Mesenchymal stem cell (in vitro differentiated cells and primary cell): ENCODE results near the gene FAM222A.

Experiments used
- DNase-seq: peaks from one replicate; pipeline ENCODE4 v3.0.0-alpha.2; 2013
- H2AFZ ChIP-seq: one replicate; pipeline ENCODE4 v1.6.1; 2013; ENCODE audit warnings: low read depth, mild to moderate bottlenecking, control low read depth, inconsistent platforms, low read length, moderate library complexity
- H2AK5ac ChIP-seq: 2 replicates; pipeline ENCODE4 v1.6.1; 2013; ENCODE audit warnings: low read length, moderate library complexity, mild to moderate bottlenecking, inconsistent platforms; ENCODE audit not compliant: severe bottlenecking
- H2BK120ac ChIP-seq: one replicate; pipeline ENCODE4 v1.6.1; 2013; ENCODE audit warnings: low read depth, mild to moderate bottlenecking, inconsistent platforms, low read length, moderate library complexity
- H2BK12ac ChIP-seq, 2 experiments: one replicate each; pipeline ENCODE4 v1.6.1; 2013; ENCODE audit warnings: inconsistent platforms in 2 of 2, low read length in 2 of 2, mild to moderate bottlenecking in 2 of 2, moderate library complexity in 2 of 2, control low read depth in 1 of 2
- H2BK15ac ChIP-seq: one replicate; pipeline ENCODE4 v1.6.1; 2013; ENCODE audit warnings: mild to moderate bottlenecking, low read depth, inconsistent platforms; ENCODE audit not compliant: poor library complexity, severe bottlenecking
- H2BK5ac ChIP-seq: 2 replicates; pipeline ENCODE4 v1.6.1; 2013; ENCODE audit warnings: low read depth, mild to moderate bottlenecking, low read length, control low read depth, inconsistent platforms; ENCODE audit not compliant: poor library complexity, severe bottlenecking
- H3K14ac ChIP-seq, 2 experiments: one replicate each; pipeline ENCODE4 v1.6.1; 2013; ENCODE audit warnings: inconsistent platforms in 2 of 2, low read length in 2 of 2, control low read depth in 1 of 2, mild to moderate bottlenecking in 1 of 2, moderate library complexity in 1 of 2
- H3K18ac ChIP-seq, 2 experiments: one replicate each; pipeline ENCODE4 v1.6.1; 2013; ENCODE audit warnings: inconsistent platforms in 2 of 2, low read length in 2 of 2, control low read depth in 1 of 2, low read depth in 1 of 2, mild to moderate bottlenecking in 1 of 2
- H3K23ac ChIP-seq, 2 experiments: one replicate each; pipeline ENCODE4 v1.6.1; 2013; ENCODE audit warnings: inconsistent platforms in 2 of 2, low read length in 2 of 2, mild to moderate bottlenecking in 2 of 2, moderate library complexity in 2 of 2, control low read depth in 1 of 2
- H3K27ac ChIP-seq: 2 replicates; pipeline ENCODE4 v1.5.1; 2013; ENCODE audit warnings: mild to moderate bottlenecking, moderate library complexity, low read length, control low read depth, inconsistent platforms; ENCODE audit not compliant: poor library complexity, severe bottlenecking
- H3K27me3 ChIP-seq, 2 experiments: 2 replicates each; pipeline versions ENCODE4 v1.6.1 to v1.7.0; 2013; ENCODE audit warnings: low read length in 2 of 2, mild to moderate bottlenecking in 2 of 2, moderate library complexity in 2 of 2, control low read depth in 1 of 2, inconsistent platforms in 1 of 2; ENCODE audit not compliant: control insufficient read depth in 1 of 2, insufficient read depth in 1 of 2
- H3K36me3 ChIP-seq, 2 experiments: 2 replicates each; pipeline versions ENCODE4 v1.6.1 to v1.7.0; 2013; ENCODE audit warnings: low read length in 2 of 2, control low read depth in 1 of 2, inconsistent platforms in 1 of 2, low read depth in 1 of 2, mild to moderate bottlenecking in 1 of 2; ENCODE audit not compliant: insufficient read depth in 2 of 2, control insufficient read depth in 1 of 2
- H3K4ac ChIP-seq, 2 experiments: one replicate each; pipeline ENCODE4 v1.6.1; 2013; ENCODE audit warnings: inconsistent platforms in 2 of 2, low read length in 2 of 2, mild to moderate bottlenecking in 2 of 2, moderate library complexity in 2 of 2, control low read depth in 1 of 2, low read depth in 1 of 2
- H3K4me1 ChIP-seq: 2 replicates; pipeline ENCODE4 v1.6.1; 2013; ENCODE audit warnings: low read depth, low read length, control low read depth; ENCODE audit not compliant: control insufficient read depth, insufficient read depth
- H3K4me2 ChIP-seq: 2 replicates; pipeline ENCODE4 v1.6.1; 2013; ENCODE audit warnings: low read length, mild to moderate bottlenecking, inconsistent platforms; ENCODE audit not compliant: poor library complexity, severe bottlenecking
- H3K4me3 ChIP-seq, 2 experiments: 2 replicates each; pipeline versions ENCODE4 v1.5.1 to v1.7.0; 2013; ENCODE audit warnings: low read length in 2 of 2, mild to moderate bottlenecking in 2 of 2, control low read depth in 1 of 2, low read depth in 1 of 2; ENCODE audit not compliant: insufficient read depth in 1 of 2
- H3K79me1 ChIP-seq: replicated peaks from 2 replicates; pipeline ENCODE4 v1.6.1; 2013; ENCODE audit warnings: mild to moderate bottlenecking, control low read depth, low read length, inconsistent platforms; ENCODE audit not compliant: poor library complexity, severe bottlenecking
- H3K9ac ChIP-seq: 2 replicates; pipeline ENCODE4 v1.7.0; 2013; ENCODE audit warnings: mild to moderate bottlenecking, low read length, moderate library complexity
- H3K9me3 ChIP-seq: 2 replicates; pipeline ENCODE4 v1.7.0; 2013; ENCODE audit warnings: mild to moderate bottlenecking, low read length; ENCODE audit not compliant: control insufficient read depth
- H4K8ac ChIP-seq: one replicate; pipeline ENCODE4 v1.6.1; 2013; ENCODE audit warnings: inconsistent platforms, mild to moderate bottlenecking, low read length, moderate library complexity
- H4K91ac ChIP-seq: one replicate; pipeline ENCODE4 v1.6.1; 2013; ENCODE audit warnings: mild to moderate bottlenecking, low read length, inconsistent platforms
- WGBS: methylation state at CpG from one replicate; pipeline ENCODE4 v1.1.7; 2013; ENCODE audit warnings: mixed read lengths; 5-methylcytosine and 5-hydroxymethylcytosine counted together

Gene FAM222A

GRCh38 chr12:109681986-109682707 lies 31.5 kb upstream of the FAM222A start:
- Histone ChIP-seq H3K79me1 (no peaks in the 10 kb centered on the region), H3K18ac (no peak overlapping the region), H4K8ac (no peak overlapping the region), H2AK5ac (no peak overlapping the region), H4K91ac (no peak overlapping the region), H2BK15ac (no peak overlapping the region), H3K9ac (no peak overlapping the region), H3K4me3 (no peak overlapping the region), H2BK5ac (no peak overlapping the region), H3K9me3 (no peaks in the 10 kb centered on the region), H2AFZ (no peak overlapping the region), H3K23ac (no peak overlapping the region), H3K4me2 (no peak overlapping the region), H2BK12ac (no peak overlapping the region), H2BK120ac (no peak overlapping the region), H3K27ac (no peak overlapping the region), H3K36me3 (no peaks in the 10 kb centered on the region), H3K27me3 (peaks cover 55 to 61% of the 10 kb centered on the region in 2 experiments), H3K4me1 (no peaks in the 10 kb centered on the region), H3K14ac (no peak overlapping the region), H3K4ac (no peak overlapping the region)
- WGBS, result 83% methylated on average over 3 of the region's 7 CpGs
- DNase-seq, result no peak

DNA sequence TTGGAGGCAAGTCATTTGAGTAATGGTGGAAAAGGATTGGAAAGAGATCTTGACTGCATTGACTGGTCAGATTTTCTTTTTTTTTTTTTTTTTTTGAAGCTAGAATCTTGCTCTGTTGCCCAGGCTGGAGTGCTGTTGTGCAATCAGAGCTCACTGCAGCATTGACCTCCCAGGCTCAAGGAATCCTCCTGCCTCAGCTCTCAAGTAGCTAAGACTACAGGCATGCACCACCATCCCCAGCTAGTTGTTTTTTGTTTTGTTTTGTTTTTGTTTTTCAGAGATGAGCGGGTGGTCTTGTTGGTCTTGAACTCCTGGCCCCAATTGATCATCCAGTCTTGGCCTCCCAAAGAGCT lies 30.9 kb upstream of the FAM222A start:
- no peak overlapping the region for H2AK5ac ChIP-seq
- no peak overlapping the region for H2BK12ac ChIP-seq
- WGBS, result 96% methylated on average over 1 of the region's 1 CpG
- no peak overlapping the region for H3K9ac ChIP-seq
- H2AFZ ChIP-seq, result no peak overlapping the region
- no peak overlapping the region for H4K8ac ChIP-seq
- no peaks in the 10 kb centered on the region for H3K4me1 ChIP-seq
- no peak overlapping the region for H2BK120ac ChIP-seq
- no peak overlapping the region for H2BK15ac ChIP-seq
- H3K79me1 ChIP-seq, result no peaks in the 10 kb centered on the region
- peaks cover 49 to 56% of the 10 kb centered on the region in 2 experiments for H3K27me3 ChIP-seq
- H3K9me3 ChIP-seq, result no peaks in the 10 kb centered on the region
- no peak overlapping the region for H3K4ac ChIP-seq
- H3K23ac ChIP-seq, result no peak overlapping the region
- H3K36me3 ChIP-seq, result no peaks in the 10 kb centered on the region
- no peak overlapping the region for H3K14ac ChIP-seq
- no peak overlapping the region for H2BK5ac ChIP-seq
- H3K18ac ChIP-seq, result no peak overlapping the region
- DNase-seq, result no peak
- H3K4me3 ChIP-seq, result no peak overlapping the region
- no peak overlapping the region for H3K27ac ChIP-seq
- H3K4me2 ChIP-seq, result no peak overlapping the region
- no peak overlapping the region for H4K91ac ChIP-seq

- Histone ChIP-seq H3K4me1 (no peaks in the 10 kb centered on the region), H2BK12ac (no peak overlapping the region), H3K23ac (no peak overlapping the region), H3K14ac (no peak overlapping the region), H2AK5ac (no peak overlapping the region), H3K4ac (no peak overlapping the region), H4K91ac (no peak overlapping the region), H3K18ac (no peak overlapping the region), H3K79me1 (no peaks in the 10 kb centered on the region), H2AFZ (no peak overlapping the region), H3K4me3 (no peak overlapping the region), H2BK5ac (no peak overlapping the region), H3K4me2 (no peak overlapping the region), H3K9me3 (no peaks in the 10 kb centered on the region), H3K36me3 (no peaks in the 10 kb centered on the region), H3K27ac (no peak overlapping the region), H4K8ac (no peak overlapping the region), H2BK15ac (no peak overlapping the region), H3K9ac (no peak overlapping the region), H3K27me3 (peaks cover 43 to 50% of the 10 kb centered on the region in 2 experiments), H2BK120ac (no peak overlapping the region)
- no peak for DNase-seq
Measured at GRCh38 chr12:109683316-109683715, 30.3 kb upstream of the FAM222A start.

DNA sequence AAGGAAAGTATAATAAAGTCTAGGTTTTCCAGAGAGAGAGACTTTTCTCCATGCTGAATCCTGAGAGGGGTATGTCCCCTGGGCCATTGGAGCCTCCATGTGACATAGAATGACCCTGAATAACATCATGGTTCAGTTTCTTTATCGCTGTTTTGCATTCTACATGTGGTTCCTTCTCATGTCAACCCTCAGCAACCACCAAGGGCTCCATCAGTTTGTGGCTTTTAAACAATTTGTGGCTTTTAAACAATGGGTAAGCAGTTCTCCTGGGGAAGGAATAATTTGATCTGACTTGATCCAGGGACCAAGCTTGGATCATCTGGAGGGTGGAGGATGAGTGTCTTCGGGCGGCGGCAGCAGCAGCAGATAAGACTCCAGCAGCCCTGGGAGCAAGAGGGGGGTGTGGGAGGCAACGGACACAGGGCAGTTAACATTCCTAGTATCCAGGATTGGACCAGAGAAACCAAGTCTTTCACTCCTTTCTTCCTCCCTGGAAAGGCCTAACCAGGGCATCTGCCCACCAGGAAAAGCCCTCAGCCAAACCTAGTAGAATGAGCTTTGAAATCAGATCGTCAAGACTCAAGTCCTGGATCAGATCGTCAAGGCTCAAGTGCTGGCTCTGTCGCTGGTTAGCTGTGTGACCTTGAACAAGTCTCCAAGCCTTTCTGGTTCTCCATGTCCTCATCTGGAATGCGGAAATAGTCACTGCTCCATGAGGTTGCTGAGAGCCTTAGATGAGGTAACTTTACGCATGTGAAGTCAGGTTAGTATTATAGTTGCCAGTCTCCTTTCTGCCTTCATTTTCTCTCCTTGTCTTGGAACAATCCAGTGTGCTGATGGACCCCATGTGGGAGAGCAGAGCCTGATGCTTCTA lies 27.8 kb upstream of the FAM222A start:
- H3K9ac ChIP-seq, result no peak overlapping the region
- WGBS, result 78% methylated on average over 9 of the region's 10 CpGs
- no peak overlapping the region for H2BK5ac ChIP-seq
- H4K8ac ChIP-seq, result no peak overlapping the region
- no peaks in the 10 kb centered on the region for H3K36me3 ChIP-seq
- H3K27ac ChIP-seq, result no peak overlapping the region
- H3K4ac ChIP-seq, result no peak overlapping the region
- H2AK5ac ChIP-seq, result no peak overlapping the region
- H3K27me3 ChIP-seq, result peaks cover 23 to 27% of the 10 kb centered on the region in 2 experiments
- H3K18ac ChIP-seq, result no peak overlapping the region
- H2BK12ac ChIP-seq, result no peak overlapping the region
- no peak overlapping the region for H2BK120ac ChIP-seq
- no peak overlapping the region for H3K4me2 ChIP-seq
- no peaks in the 10 kb centered on the region for H3K4me1 ChIP-seq
- H3K4me3 ChIP-seq, result no peak overlapping the region
- H2BK15ac ChIP-seq, result no peak overlapping the region
- no peak overlapping the region for H3K14ac ChIP-seq
- no peak overlapping the region for H2AFZ ChIP-seq
- no peak overlapping the region for H4K91ac ChIP-seq
- no peaks in the 10 kb centered on the region for H3K79me1 ChIP-seq
- H3K23ac ChIP-seq, result no peak overlapping the region
- DNase-seq, result no peak
- no peaks in the 10 kb centered on the region for H3K9me3 ChIP-seq
